Trophoblast cell (in vitro differentiated cells and primary cell): ENCODE results near the gene DHRSX.
"Not testable (repeated sequence)": the region's sequence is repeated elsewhere in the genome, so short reads cannot be mapped to it uniquely, and the experiment has no call there.

Experiments
- DNase-seq, 2 donors: peaks; one replicate each; pipeline ENCODE4 v3.0.0-alpha.2; 2016
- H2AFZ ChIP-seq: 2 replicates; pipeline ENCODE4 v1.6.1; 2013; ENCODE audit warnings: low read length, moderate library complexity, mild to moderate bottlenecking; ENCODE audit not compliant: insufficient read depth, poor library complexity
- H2AK5ac ChIP-seq: 2 replicates; pipeline ENCODE4 v1.6.1; 2013; ENCODE audit warnings: mild to moderate bottlenecking, low read length
- H2BK120ac ChIP-seq: 2 replicates; pipeline ENCODE4 v1.6.1; 2013; ENCODE audit warnings: low read length, mild to moderate bottlenecking, moderate library complexity; ENCODE audit not compliant: insufficient read depth, poor library complexity
- H2BK12ac ChIP-seq: 2 replicates; pipeline ENCODE4 v1.6.1; 2013; ENCODE audit warnings: mild to moderate bottlenecking, low read length, moderate library complexity
- H2BK5ac ChIP-seq: 2 replicates; pipeline ENCODE4 v1.6.1; 2013; ENCODE audit warnings: low read length, low read depth, moderate library complexity, mild to moderate bottlenecking; ENCODE audit not compliant: poor library complexity
- H3K14ac ChIP-seq: 2 replicates; pipeline ENCODE4 v1.6.1; 2013; ENCODE audit warnings: mild to moderate bottlenecking, low read length
- H3K18ac ChIP-seq: 2 replicates; pipeline ENCODE4 v1.6.1; 2013; ENCODE audit warnings: mild to moderate bottlenecking, low read length
- H3K23ac ChIP-seq: 2 replicates; pipeline ENCODE4 v1.6.1; 2013; ENCODE audit warnings: low read length
- H3K27ac ChIP-seq: 2 replicates; pipeline ENCODE4 v1.5.1; 2013; ENCODE audit warnings: low read depth, mild to moderate bottlenecking, inconsistent platforms, low read length, moderate library complexity
- H3K27me3 ChIP-seq: 2 replicates; pipeline ENCODE4 v1.6.1; 2013; ENCODE audit warnings: inconsistent platforms, mild to moderate bottlenecking, low read length, moderate library complexity; ENCODE audit not compliant: insufficient read depth
- H3K36me3 ChIP-seq, 2 experiments: 1 replicate in 1 of 2; 2 replicates in 1 of 2; pipeline ENCODE4 v1.6.1; 2013; ENCODE audit warnings: low read length in 2 of 2, mild to moderate bottlenecking in 2 of 2, moderate library complexity in 1 of 2; ENCODE audit not compliant: insufficient read depth in 2 of 2, control insufficient read depth in 1 of 2
- H3K4ac ChIP-seq: 2 replicates; pipeline ENCODE4 v1.6.1; 2013; ENCODE audit warnings: low read depth, mild to moderate bottlenecking, low read length, moderate library complexity
- H3K4me1 ChIP-seq, 2 experiments: 1 replicate in 1 of 2; 2 replicates in 1 of 2; pipeline ENCODE4 v1.6.1; 2013; ENCODE audit warnings: low read length in 2 of 2, mild to moderate bottlenecking in 2 of 2, moderate library complexity in 1 of 2; ENCODE audit not compliant: insufficient read depth in 2 of 2, control insufficient read depth in 1 of 2
- H3K4me2 ChIP-seq: 2 replicates; pipeline ENCODE4 v1.6.1; 2013; ENCODE audit warnings: inconsistent platforms, mild to moderate bottlenecking, low read length, moderate library complexity
- H3K4me3 ChIP-seq: 2 replicates; pipeline ENCODE4 v1.5.1; 2013; ENCODE audit warnings: mild to moderate bottlenecking, low read depth, low read length, inconsistent platforms
- H3K79me1 ChIP-seq: one replicate; pipeline ENCODE4 v1.6.1; 2013; ENCODE audit warnings: low read length
- H3K79me2 ChIP-seq: 2 replicates; pipeline ENCODE4 v1.6.1; 2013; ENCODE audit warnings: low read length, mild to moderate bottlenecking; ENCODE audit not compliant: control insufficient read depth, insufficient read depth, poor library complexity
- H3K9ac ChIP-seq: 2 replicates; pipeline ENCODE4 v1.6.1; 2013; ENCODE audit warnings: mild to moderate bottlenecking, low read length
- H3K9me3 ChIP-seq: 2 replicates; pipeline ENCODE4 v1.6.1; 2013; ENCODE audit warnings: low read depth, mild to moderate bottlenecking, control low read depth, inconsistent platforms, low read length; ENCODE audit not compliant: insufficient read depth
- H4K12ac ChIP-seq: 2 replicates; pipeline ENCODE4 v1.6.1; 2013; ENCODE audit warnings: low read depth, mild to moderate bottlenecking, low read length, moderate library complexity
- H4K8ac ChIP-seq: 2 replicates; pipeline ENCODE4 v1.6.1; 2013; ENCODE audit warnings: low read depth, mild to moderate bottlenecking, low read length, moderate library complexity
- H4K91ac ChIP-seq: one replicate; pipeline ENCODE4 v1.6.1; 2013; ENCODE audit warnings: low read depth, mild to moderate bottlenecking, low read length, moderate library complexity
- WGBS: extraction: QIAGEN DNeasy Blood & Tissue Kit; methylation state at CpG from one replicate; pipeline ENCODE4 v1.1.7; 2013; ENCODE audit warnings: missing lambda C conversion rate; ENCODE audit not compliant: insufficient read length, insufficient coverage; ENCODE audit errors: extremely low coverage; 5-methylcytosine and 5-hydroxymethylcytosine counted together

Gene DHRSX

GRCh38 chrX:2474963-2475726 is 25.6 kb downstream of the DHRSX start:
- H2BK120ac ChIP-seq, result no peak overlapping the region

GRCh38 chrX:2474280-2474962 is 26.4 kb downstream of the DHRSX start:
- H2BK120ac ChIP-seq, result no peak overlapping the region

More at GRCh38 chrX:2474963-2475726, 25.6 kb downstream of the DHRSX start:
- Histone ChIP-seq H3K4me1 (peaks cover 3 to 10% of the 10 kb centered on the region in 2 experiments), H3K79me1 (no peaks in the 10 kb centered on the region), H3K9ac (no peak overlapping the region), H4K91ac (no peak overlapping the region), H3K27ac (no peak overlapping the region), H4K8ac (no peak overlapping the region), H4K12ac (no peak overlapping the region), H2BK5ac (no peak overlapping the region), H2BK12ac (no peak overlapping the region), H3K4me3 (no peak overlapping the region), H3K18ac (no peak overlapping the region), H2AFZ (no peak overlapping the region), H3K4ac (no peak overlapping the region), H3K79me2 (no peaks in the 10 kb centered on the region), H3K27me3 (no peaks in the 10 kb centered on the region), H3K9me3 (peaks cover 6% of the 10 kb centered on the region), H3K4me2 (no peak overlapping the region), H3K23ac (no peak overlapping the region), H3K36me3 (no peaks in the 10 kb centered on the region), H3K14ac (no peak overlapping the region), H2AK5ac (no peak overlapping the region)
- DNase-seq, result no peak
- no CpG with 5 or more reads among the region's 18 CpGs for WGBS

GRCh38 chrX:2473064-2473463 is 27.7 kb downstream of the DHRSX start:
- H4K91ac ChIP-seq, H2BK120ac ChIP-seq: not testable (repeated sequence)

More at GRCh38 chrX:2474280-2474962, 26.4 kb downstream of the DHRSX start:
- H4K8ac ChIP-seq, result no peak overlapping the region
- H3K4me3 ChIP-seq, result no peak overlapping the region
- H3K4me2 ChIP-seq, result no peak overlapping the region
- no peak overlapping the region for H2AK5ac ChIP-seq
- H3K9ac ChIP-seq, result no peak overlapping the region
- no peaks in the 10 kb centered on the region for H3K79me2 ChIP-seq
- H3K4ac ChIP-seq, result no peak overlapping the region
- no peaks in the 10 kb centered on the region for H3K79me1 ChIP-seq
- no peak overlapping the region for H2BK5ac ChIP-seq
- peaks cover 3 to 10% of the 10 kb centered on the region in 2 experiments for H3K4me1 ChIP-seq
- H2BK12ac ChIP-seq, result no peak overlapping the region
- H2AFZ ChIP-seq, result no peak overlapping the region
- no peak overlapping the region for H3K23ac ChIP-seq
- H3K14ac ChIP-seq, result no peak overlapping the region
- H3K27me3 ChIP-seq, result no peaks in the 10 kb centered on the region
- H3K9me3 ChIP-seq, result peaks cover 5% of the 10 kb centered on the region
- no peaks in the 10 kb centered on the region for H3K36me3 ChIP-seq
- no peak overlapping the region for H3K18ac ChIP-seq
- no peak overlapping the region for H4K91ac ChIP-seq
- no CpG with 5 or more reads among the region's 20 CpGs for WGBS
- no peak overlapping the region for H4K12ac ChIP-seq
- no peak for DNase-seq
- no peak overlapping the region for H3K27ac ChIP-seq

GRCh38 chrX:2471641-2472040 is 29.1 kb downstream of the DHRSX start:
- no peaks in the 10 kb centered on the region for H3K27me3 ChIP-seq
- no peaks in the 10 kb centered on the region for H3K79me2 ChIP-seq
- no peak overlapping the region for H3K27ac ChIP-seq
- no peak overlapping the region for H4K12ac ChIP-seq
- H3K4me2 ChIP-seq, result no peak overlapping the region
- H4K8ac ChIP-seq, result no peak overlapping the region
- no peaks in the 10 kb centered on the region for H3K36me3 ChIP-seq
- no peak for DNase-seq
- no peak overlapping the region for H2BK120ac ChIP-seq
- WGBS, result no CpG with 5 or more reads among the region's 7 CpGs
- H2AFZ ChIP-seq, result no peak overlapping the region
- H2AK5ac ChIP-seq, result no peak overlapping the region
- H3K79me1 ChIP-seq, result no peaks in the 10 kb centered on the region
- H3K23ac ChIP-seq, result no peak overlapping the region
- no peak overlapping the region for H3K4ac ChIP-seq
- H3K4me1 ChIP-seq, result peaks cover 0 to 3% of the 10 kb centered on the region in 2 experiments
- H2BK12ac ChIP-seq, result no peak overlapping the region
- H3K18ac ChIP-seq, result no peak overlapping the region
- no peak overlapping the region for H2BK5ac ChIP-seq
- no peak overlapping the region for H4K91ac ChIP-seq
- no peak overlapping the region for H3K9ac ChIP-seq
- H3K14ac ChIP-seq, result no peak overlapping the region
- H3K9me3 ChIP-seq, result peaks cover 3% of the 10 kb centered on the region
- H3K4me3 ChIP-seq, result no peak overlapping the region

More at GRCh38 chrX:2473064-2473463, 27.7 kb downstream of the DHRSX start:
- H3K4me1 ChIP-seq, H3K79me2 ChIP-seq, H3K79me1 ChIP-seq, H3K14ac ChIP-seq, H3K9me3 ChIP-seq, DNase-seq, H2BK5ac ChIP-seq, H3K9ac ChIP-seq, H3K4me3 ChIP-seq, H3K27ac ChIP-seq, H4K8ac ChIP-seq, H2AFZ ChIP-seq, H2BK12ac ChIP-seq, H3K18ac ChIP-seq, H3K36me3 ChIP-seq, H4K12ac ChIP-seq, H3K23ac ChIP-seq, H2AK5ac ChIP-seq, H3K27me3 ChIP-seq, H3K4ac ChIP-seq, H3K4me2 ChIP-seq: not testable (repeated sequence)
- WGBS, result no CpG with 5 or more reads among the region's 15 CpGs
